ENCODE results near the gene SUDS3. TPM values are rescaled to one million over a fixed set of nuclear protein-coding genes. Genes with fewer than 3 reads are reported as not detected.

The SUDS3 gene
- total RNA-seq, 1 donor from 2014 or later, result 31.0 TPM

GRCh38 chr12:118456741-118457140 is 80.4 kb downstream of the SUDS3 start:
- Histone ChIP-seq H2AFZ (ENCODE audit: low read depth, low read length) (no peak overlapping the region), H3K27ac (ENCODE audit: low read depth, low read length) (no peak overlapping the region), H3K9ac (ENCODE audit: low read length) (no peak overlapping the region), H3K9me3 (ENCODE audit: insufficient read depth, low read depth, low read length) (no peaks in the 10 kb centered on the region), H3K4me2 (ENCODE audit: low read length) (no peak overlapping the region), H3K4me1 (ENCODE audit: insufficient read depth, low read length) (no peaks in the 10 kb centered on the region), H3K36me3 (ENCODE audit: insufficient read depth, low read length) (no peaks in the 10 kb centered on the region), H3K27me3 (ENCODE audit: insufficient read depth, low read length) (no peaks in the 10 kb centered on the region), H3K4me3 (ENCODE audit: insufficient read depth, low read depth, low read length) (no peak overlapping the region), H3K79me2 (ENCODE audit: insufficient read depth, low read length) (no peaks in the 10 kb centered on the region), H4K20me1 (ENCODE audit: insufficient read depth, low read length) (no peaks in the 10 kb centered on the region)
- DNase-seq (ENCODE audit: low read depth), result no peak
- TF ChIP-seq CTCF (IDR thresholded peaks at IDR 0.05; ENCODE audit: insufficient read depth, low read depth, low read length) (no peak), EZH2 (IDR thresholded peaks at IDR 0.05; ENCODE audit: insufficient read depth, low read length) (no peak)
- no peaks in the 10 kb centered on the region for H3K36me3 Mint-ChIP-seq (ENCODE audit: low read depth, unreplicated experiment)
- H3K9me3 Mint-ChIP-seq (ENCODE audit: unreplicated experiment), result peaks cover 8% of the 10 kb centered on the region
- no peak overlapping the region for H3K27ac Mint-ChIP-seq (ENCODE audit: unreplicated experiment)
- peaks cover 3% of the 10 kb centered on the region for H3K4me1 Mint-ChIP-seq (ENCODE audit: low read depth, unreplicated experiment)
- no peaks in the 10 kb centered on the region for H3K27me3 Mint-ChIP-seq (ENCODE audit: low read depth, unreplicated experiment)
- H3K4me3 Mint-ChIP-seq (ENCODE audit: unreplicated experiment), result no peak overlapping the region
- FAIRE-seq, result no peak

GRCh38 chr12:118459110-118459509 is 82.8 kb downstream of the SUDS3 start:
- peaks cover 8% of the 10 kb centered on the region for H3K9me3 Mint-ChIP-seq (ENCODE audit: unreplicated experiment)
- H3K36me3 Mint-ChIP-seq (ENCODE audit: low read depth, unreplicated experiment), result no peaks in the 10 kb centered on the region
- H3K4me1 Mint-ChIP-seq (ENCODE audit: low read depth, unreplicated experiment), result peaks cover 3% of the 10 kb centered on the region
- Histone ChIP-seq H3K36me3 (ENCODE audit: insufficient read depth, low read length) (no peaks in the 10 kb centered on the region), H3K9me3 (ENCODE audit: insufficient read depth, low read depth, low read length) (no peaks in the 10 kb centered on the region), H2AFZ (ENCODE audit: low read depth, low read length) (no peak overlapping the region), H3K4me3 (ENCODE audit: insufficient read depth, low read depth, low read length) (no peak overlapping the region), H4K20me1 (ENCODE audit: insufficient read depth, low read length) (no peaks in the 10 kb centered on the region), H3K79me2 (ENCODE audit: insufficient read depth, low read length) (no peaks in the 10 kb centered on the region), H3K4me2 (ENCODE audit: low read length) (no peak overlapping the region), H3K27ac (ENCODE audit: low read depth, low read length) (no peak overlapping the region), H3K9ac (ENCODE audit: low read length) (no peak overlapping the region), H3K4me1 (ENCODE audit: insufficient read depth, low read length) (no peaks in the 10 kb centered on the region), H3K27me3 (ENCODE audit: insufficient read depth, low read length) (no peaks in the 10 kb centered on the region)
- no peak overlapping the region for H3K4me3 Mint-ChIP-seq (ENCODE audit: unreplicated experiment)
- no peaks in the 10 kb centered on the region for H3K27me3 Mint-ChIP-seq (ENCODE audit: low read depth, unreplicated experiment)
- no peak for FAIRE-seq
- no peak overlapping the region for H3K27ac Mint-ChIP-seq (ENCODE audit: unreplicated experiment)
- TF ChIP-seq EZH2 (IDR thresholded peaks at IDR 0.05; ENCODE audit: insufficient read depth, low read length) (no peak), CTCF (IDR thresholded peaks at IDR 0.05; ENCODE audit: insufficient read depth, low read depth, low read length) (no peak)
- no peak for DNase-seq (ENCODE audit: low read depth)

GRCh38 chr12:118463677-118464076 is 87.3 kb downstream of the SUDS3 start:
- Histone ChIP-seq H3K4me3 (ENCODE audit: insufficient read depth, low read depth, low read length) (no peak overlapping the region), H4K20me1 (ENCODE audit: insufficient read depth, low read length) (no peaks in the 10 kb centered on the region), H3K36me3 (ENCODE audit: insufficient read depth, low read length) (no peaks in the 10 kb centered on the region), H3K4me1 (ENCODE audit: insufficient read depth, low read length) (no peaks in the 10 kb centered on the region), H3K4me2 (ENCODE audit: low read length) (no peak overlapping the region), H3K27ac (ENCODE audit: low read depth, low read length) (no peak overlapping the region), H3K79me2 (ENCODE audit: insufficient read depth, low read length) (no peaks in the 10 kb centered on the region), H3K9me3 (ENCODE audit: insufficient read depth, low read depth, low read length) (no peaks in the 10 kb centered on the region), H3K27me3 (ENCODE audit: insufficient read depth, low read length) (no peaks in the 10 kb centered on the region), H3K9ac (ENCODE audit: low read length) (no peak overlapping the region), H2AFZ (ENCODE audit: low read depth, low read length) (no peak overlapping the region)
- no peak overlapping the region for H3K27ac Mint-ChIP-seq (ENCODE audit: unreplicated experiment)
- no peaks in the 10 kb centered on the region for H3K27me3 Mint-ChIP-seq (ENCODE audit: low read depth, unreplicated experiment)
- no peak for DNase-seq (ENCODE audit: low read depth)
- no peak for TF ChIP-seq EZH2 (IDR thresholded peaks at IDR 0.05; ENCODE audit: insufficient read depth, low read length)
- TF ChIP-seq CTCF (IDR thresholded peaks at IDR 0.05; ENCODE audit: insufficient read depth, low read depth, low read length), result no peak
- no peak for FAIRE-seq
- H3K9me3 Mint-ChIP-seq (ENCODE audit: unreplicated experiment), result peaks cover 6% of the 10 kb centered on the region
- no peaks in the 10 kb centered on the region for H3K36me3 Mint-ChIP-seq (ENCODE audit: low read depth, unreplicated experiment)
- H3K4me1 Mint-ChIP-seq (ENCODE audit: low read depth, unreplicated experiment), result no peaks in the 10 kb centered on the region
- H3K4me3 Mint-ChIP-seq (ENCODE audit: unreplicated experiment), result no peak overlapping the region

All from astrocyte (in vitro differentiated cells and primary cell).